Bone marrow (tissue), 2 donors: ENCODE results near the gene ZPR1.
A peak's percentile ranks its signal among the peaks of the same experiment; 100 is the strongest.
"Not testable (repeated sequence)": the region's sequence is repeated elsewhere in the genome, so short reads cannot be mapped to it uniquely, and the experiment has no call there.

ENCODE experiments used
- DNase-seq, 2 donors: peaks; one replicate each; lab custom pipeline; 2025; lab: John Stamatoyannopoulos, UW

ZPR1 gene, protein sequence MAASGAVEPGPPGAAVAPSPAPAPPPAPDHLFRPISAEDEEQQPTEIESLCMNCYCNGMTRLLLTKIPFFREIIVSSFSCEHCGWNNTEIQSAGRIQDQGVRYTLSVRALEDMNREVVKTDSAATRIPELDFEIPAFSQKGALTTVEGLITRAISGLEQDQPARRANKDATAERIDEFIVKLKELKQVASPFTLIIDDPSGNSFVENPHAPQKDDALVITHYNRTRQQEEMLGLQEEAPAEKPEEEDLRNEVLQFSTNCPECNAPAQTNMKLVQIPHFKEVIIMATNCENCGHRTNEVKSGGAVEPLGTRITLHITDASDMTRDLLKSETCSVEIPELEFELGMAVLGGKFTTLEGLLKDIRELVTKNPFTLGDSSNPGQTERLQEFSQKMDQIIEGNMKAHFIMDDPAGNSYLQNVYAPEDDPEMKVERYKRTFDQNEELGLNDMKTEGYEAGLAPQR

DNA sequence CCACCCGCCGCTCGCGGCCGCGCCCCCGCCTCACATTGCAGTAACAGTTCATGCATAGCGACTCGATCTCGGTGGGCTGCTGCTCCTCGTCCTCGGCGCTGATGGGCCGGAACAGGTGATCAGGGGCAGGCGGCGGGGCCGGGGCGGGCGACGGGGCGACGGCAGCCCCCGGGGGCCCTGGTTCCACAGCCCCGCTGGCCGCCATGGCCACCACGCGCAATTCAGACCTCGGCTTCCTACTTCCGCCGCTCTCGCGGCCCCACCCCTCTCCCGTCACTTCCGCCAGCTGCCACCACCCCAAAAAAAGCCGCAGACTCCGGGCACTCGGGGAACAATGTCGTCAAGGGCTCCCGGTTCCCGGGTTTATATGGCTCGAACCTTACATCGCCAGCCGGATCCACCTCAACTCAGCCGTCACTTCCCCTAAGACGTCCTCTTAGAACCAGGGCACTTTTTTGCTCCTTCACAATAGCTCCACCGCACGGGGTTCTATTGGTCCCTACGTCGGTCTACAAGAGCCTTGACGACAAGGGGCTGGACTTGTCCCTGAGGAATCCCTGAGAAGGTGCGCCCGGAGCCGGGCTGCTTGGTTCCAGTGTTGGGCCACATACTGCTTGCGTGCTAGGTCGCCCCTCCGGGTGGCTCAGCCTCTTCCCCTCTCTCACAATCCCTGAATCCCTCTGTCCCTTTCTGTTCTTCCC lies at the start of gene ZPR1:
TSS of gene ZPR1 (minus strand) at position 238 of the 701 bp plus-strand sequence. CDS start at position 205, 33 bp downstream.
- DNase-seq = peak; percentile 73 to 83

DNA sequence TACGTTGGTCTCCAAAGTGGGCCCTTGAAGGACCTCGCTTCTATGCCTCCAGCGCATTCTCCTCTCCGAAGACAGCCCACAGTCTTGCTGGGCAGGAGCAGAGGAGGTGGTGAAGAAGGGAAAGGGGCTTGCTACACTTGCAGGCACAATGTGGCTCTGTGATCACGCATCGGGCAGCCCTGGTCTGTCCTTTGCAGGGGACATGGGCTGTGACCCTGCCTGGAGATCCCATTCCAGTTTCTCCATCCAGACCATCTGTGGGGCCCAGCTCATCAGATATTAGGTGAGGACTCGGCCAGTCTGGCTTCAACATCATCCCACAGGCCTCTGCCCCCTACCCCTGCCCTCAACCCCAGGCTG lies 48.8 kb upstream of the ZPR1 start:
- no peak for DNase-seq

DNA sequence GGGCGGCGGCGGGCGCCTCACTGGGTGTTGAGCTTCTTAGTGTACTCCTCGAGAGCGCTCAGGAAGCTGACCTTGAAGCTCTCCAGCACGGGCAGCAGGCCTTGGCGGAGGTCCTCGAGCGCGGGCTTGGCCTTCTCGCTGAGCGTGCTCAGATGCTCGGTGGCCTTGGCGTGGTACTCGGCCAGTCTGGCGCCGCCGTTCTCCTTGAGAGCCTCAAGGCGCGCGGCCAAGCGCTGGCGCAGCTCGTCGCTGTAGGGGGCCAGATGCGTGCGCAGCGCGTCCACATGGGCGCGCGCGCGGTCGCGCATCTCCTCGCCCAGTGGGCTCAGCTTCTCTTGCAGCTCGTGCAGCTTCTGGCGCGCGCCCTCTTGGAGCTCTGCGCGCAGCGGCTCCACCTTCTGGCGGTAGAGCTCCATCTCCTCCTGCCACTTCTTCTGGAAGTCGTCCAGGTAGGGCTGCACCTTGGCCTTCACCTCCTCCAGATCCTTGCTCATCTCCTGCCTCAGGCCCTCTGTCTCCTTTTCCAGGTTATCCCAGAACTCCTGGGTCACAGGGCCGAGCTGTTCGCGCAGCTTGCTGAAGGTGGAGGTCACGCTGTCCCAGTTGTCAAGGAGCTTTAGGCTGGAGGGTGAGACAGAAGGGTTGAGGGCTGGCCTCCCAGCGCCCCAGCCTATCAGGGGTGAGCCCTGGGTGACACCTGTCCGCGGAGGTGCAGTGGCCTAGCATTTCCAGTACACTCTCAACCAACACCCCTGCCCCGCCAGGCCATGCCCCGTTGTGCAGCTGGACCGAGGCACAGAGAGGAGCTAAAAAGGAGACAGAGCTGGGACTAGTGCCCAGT lies 48.2 kb upstream of the ZPR1 start:
- peak; percentile 70 to 73 for DNase-seq

DNA sequence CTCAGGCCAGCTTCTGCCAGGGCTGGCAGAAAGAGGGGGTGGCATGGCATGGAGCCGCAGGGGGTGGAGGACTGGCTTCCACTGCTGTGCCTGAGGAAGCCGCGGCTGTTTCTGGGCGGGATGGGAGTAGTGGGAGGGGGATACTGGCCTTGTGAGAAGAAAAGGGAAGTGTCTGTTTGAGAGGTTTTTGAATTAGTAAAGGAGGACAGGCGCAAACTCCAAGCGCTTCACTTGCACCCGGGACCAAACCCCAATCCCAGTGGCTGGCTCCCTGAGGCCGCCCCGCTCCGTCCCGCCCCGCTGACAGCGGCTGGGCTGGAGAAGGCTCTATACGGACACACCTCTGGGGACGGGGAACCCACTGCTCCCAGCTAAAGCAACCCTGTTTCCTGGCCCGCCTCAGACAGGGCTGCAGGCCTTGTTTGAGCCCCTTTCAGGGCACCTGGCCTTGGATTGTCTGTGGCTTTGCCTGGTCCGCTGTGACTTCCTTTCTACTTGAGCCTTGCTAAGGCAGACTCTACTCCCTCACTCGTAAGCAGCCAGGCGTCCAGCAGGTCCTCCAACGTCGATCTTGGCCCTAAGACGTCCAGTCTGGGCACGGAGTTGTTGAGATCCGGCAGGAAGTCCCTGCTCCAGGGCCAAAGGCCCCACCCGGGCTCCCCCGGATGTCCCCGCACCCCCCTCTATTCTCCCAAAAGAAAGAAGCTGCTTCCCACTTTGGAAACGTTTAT lies 47.4 kb upstream of the ZPR1 start:
- peak; percentile 55 to 76 for DNase-seq

DNA sequence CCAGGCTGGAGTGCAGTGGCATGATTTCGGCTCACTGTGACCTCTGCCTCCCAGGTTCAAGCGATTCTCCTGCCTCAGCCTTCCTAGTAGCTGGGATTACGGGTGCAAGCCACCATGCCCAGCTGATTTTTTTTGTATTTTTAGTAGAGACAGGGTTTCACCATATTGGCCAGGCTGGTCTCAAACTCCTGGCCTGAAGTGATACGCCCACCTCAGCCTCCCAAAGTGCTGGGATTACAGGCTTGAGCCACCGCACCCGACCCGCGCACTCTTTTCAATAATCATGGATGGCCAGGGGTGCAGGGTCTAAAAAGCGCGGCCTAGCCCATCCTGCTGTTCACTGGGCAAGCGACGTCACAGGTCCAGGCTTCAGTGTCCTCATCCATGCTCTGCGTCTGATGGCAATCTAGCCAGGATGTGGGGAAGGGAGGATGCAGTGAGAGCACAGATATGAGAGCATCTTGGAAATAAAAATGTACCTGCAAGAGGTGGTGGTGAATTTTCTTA lies 46.8 kb upstream of the ZPR1 start:
- DNase-seq = not testable (repeated sequence)

DNA sequence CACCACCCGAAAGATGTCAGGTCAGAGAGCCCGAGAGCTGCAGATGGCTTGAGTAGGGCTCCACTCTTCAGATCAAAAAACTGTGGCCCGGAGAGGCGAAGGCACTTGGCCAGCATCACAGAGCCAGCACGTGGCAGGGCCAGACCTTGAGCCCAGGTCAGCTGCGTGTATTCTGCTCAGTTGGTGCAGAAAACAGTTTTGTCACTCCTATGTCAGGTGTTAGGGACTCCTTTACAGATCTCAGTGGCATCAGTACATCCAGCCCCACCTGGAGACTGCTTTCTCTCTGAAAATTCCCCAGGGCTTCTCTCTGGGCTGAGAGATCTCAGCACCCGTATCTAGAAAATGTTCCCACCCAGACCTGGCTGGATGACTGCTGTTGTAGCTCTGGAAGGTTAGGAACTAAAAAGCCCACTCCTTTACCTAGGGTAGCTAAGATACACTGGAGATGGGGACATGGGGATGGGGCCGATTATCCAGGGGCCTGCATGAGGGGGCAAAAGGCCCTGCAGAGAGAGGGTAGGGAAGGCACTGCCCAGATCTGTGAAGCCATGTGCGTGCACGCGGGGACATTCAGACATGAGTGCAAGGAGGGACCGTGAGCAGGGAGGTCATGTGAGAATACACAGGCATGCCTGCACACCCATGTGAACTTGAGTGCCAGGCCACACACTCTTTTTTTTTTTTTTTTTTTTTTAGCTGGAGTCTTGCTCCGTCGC lies 46.2 kb upstream of the ZPR1 start:
- DNase-seq = no peak

DNA sequence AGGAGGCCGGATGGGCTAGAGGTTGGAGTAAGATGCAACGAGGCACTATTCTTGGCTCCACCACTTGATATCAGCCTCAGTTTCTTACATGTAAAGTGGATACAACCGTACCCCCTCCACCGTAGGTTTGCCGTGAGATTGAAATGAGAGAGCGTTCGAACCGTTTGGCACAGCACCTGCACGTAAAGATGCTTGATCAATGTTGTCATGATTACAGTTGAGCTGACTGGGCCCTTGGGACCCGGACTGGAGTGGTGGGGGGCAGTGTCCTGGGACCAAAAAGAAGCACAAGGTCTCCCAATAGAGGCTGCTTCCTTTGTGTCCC lies 45.6 kb upstream of the ZPR1 start:
- DNase-seq = no peak

DNA sequence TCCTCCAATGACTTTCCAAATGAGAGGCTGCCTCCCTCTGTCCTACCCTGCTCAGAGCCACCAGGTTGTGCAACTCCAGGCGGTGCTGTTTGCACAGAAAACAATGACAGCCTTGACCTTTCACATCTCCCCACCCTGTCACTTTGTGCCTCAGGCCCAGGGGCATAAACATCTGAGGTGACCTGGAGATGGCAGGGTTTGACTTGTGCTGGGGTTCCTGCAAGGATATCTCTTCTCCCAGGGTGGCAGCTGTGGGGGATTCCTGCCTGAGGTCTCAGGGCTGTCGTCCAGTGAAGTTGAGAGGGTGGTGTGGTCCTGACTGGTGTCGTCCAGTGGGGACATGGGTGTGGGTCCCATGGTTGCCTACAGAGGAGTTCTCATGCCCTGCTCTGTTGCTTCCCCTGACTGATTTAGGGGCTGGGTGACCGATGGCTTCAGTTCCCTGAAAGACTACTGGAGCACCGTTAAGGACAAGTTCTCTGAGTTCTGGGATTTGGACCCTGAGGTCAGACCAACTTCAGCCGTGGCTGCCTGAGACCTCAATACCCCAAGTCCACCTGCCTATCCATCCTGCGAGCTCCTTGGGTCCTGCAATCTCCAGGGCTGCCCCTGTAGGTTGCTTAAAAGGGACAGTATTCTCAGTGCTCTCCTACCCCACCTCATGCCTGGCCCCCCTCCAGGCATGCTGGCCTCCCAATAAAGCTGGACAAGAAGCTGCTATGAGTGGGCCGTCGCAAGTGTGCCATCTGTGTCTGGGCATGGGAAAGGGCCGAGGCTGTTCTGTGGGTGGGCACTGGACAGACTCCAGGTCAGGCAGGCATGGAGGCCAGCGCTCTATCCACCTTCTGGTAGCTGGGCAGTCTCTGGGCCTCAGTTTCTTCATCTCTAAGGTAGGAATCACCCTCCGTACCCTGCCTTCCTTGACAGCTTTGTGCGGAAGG lies 44.8 kb upstream of the ZPR1 start:
- DNase-seq = no peak

DNA sequence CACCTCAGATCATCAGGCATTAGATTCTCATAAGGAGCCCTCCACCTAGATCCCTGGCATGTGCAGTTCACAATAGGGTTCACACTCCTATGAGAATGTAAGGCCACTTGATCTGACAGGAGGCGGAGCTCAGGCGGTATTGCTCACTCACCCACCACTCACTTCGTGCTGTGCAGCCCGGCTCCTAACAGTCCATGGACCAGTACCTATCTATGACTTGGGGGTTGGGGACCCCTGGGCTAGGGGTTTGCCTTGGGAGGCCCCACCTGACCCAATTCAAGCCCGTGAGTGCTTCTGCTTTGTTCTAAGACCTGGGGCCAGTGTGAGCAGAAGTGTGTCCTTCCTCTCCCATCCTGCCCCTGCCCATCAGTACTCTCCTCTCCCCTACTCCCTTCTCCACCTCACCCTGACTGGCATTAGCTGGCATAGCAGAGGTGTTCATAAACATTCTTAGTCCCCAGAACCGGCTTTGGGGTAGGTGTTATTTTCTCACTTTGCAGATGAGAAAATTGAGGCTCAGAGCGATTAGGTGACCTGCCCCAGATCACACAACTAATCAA lies 44.0 kb upstream of the ZPR1 start:
- no peak for DNase-seq

DNA sequence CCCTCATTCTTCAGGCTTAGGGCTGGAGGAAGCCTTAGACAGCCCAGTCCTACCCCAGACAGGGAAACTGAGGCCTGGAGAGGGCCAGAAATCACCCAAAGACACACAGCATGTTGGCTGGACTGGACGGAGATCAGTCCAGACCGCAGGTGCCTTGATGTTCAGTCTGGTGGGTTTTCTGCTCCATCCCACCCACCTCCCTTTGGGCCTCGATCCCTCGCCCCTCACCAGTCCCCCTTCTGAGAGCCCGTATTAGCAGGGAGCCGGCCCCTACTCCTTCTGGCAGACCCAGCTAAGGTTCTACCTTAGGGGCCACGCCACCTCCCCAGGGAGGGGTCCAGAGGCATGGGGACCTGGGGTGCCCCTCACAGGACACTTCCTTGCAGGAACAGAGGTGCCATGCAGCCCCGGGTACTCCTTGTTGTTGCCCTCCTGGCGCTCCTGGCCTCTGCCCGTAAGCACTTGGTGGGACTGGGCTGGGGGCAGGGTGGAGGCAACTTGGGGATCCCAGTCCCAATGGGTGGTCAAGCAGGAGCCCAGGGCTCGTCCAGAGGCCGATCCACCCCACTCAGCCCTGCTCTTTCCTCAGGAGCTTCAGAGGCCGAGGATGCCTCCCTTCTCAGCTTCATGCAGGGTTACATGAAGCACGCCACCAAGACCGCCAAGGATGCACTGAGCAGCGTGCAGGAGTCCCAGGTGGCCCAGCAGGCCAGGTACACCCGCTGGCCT lies 42.5 kb upstream of the ZPR1 start:
- no peak for DNase-seq

DNA sequence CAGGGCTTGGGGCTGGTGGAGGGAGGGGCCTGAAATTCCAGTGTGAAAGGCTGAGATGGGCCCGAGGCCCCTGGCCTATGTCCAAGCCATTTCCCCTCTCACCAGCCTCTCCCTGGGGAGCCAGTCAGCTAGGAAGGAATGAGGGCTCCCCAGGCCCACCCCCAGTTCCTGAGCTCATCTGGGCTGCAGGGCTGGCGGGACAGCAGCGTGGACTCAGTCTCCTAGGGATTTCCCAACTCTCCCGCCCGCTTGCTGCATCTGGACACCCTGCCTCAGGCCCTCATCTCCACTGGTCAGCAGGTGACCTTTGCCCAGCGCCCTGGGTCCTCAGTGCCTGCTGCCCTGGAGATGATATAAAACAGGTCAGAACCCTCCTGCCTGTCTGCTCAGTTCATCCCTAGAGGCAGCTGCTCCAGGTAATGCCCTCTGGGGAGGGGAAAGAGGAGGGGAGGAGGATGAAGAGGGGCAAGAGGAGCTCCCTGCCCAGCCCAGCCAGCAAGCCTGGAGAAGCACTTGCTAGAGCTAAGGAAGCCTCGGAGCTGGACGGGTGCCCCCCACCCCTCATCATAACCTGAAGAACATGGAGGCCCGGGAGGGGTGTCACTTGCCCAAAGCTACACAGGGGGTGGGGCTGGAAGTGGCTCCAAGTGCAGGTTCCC lies 41.8 kb upstream of the ZPR1 start, which contains the start of gene APOC3:
TSS of gene APOC3 (plus strand) at position 383 of the 659 bp plus-strand sequence. CDS start 676 bp downstream, outside the sequence.
- no peak for DNase-seq

DNA sequence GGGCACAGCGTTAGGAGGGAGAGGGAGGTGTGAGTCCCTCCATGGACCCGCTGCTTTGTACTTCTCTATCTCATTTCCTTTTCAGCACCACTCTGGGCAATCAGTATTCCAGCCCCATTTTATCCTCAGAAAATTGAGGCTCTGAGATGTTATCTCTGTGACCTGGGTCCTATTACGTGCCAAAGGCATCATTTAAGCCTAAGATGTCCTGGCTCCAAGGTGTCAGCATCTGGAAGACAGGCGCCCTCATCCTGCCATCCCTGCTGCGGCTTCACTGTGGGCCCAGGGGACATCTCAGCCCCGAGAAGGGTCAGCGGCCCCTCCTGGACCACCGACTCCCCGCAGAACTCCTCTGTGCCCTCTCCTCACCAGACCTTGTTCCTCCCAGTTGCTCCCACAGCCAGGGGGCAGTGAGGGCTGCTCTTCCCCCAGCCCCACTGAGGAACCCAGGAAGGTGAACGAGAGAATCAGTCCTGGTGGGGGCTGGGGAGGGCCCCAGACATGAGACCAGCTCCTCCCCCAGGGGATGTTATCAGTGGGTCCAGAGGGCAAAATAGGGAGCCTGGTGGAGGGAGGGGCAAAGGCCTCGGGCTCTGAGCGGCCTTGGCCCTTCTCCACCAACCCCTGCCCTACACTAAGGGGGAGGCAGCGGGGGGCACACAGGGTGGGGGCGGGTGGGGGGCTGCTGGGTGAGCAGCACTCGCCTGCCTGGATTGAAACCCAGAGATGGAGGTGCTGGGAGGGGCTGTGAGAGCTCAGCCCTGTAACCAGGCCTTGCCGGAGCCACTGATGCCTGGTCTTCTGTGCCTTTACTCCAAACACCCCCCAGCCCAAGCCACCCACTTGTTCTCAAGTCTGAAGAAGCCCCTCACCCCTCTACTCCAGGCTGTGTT lies 41.1 kb upstream of the ZPR1 start:
- no peak for DNase-seq

DNA sequence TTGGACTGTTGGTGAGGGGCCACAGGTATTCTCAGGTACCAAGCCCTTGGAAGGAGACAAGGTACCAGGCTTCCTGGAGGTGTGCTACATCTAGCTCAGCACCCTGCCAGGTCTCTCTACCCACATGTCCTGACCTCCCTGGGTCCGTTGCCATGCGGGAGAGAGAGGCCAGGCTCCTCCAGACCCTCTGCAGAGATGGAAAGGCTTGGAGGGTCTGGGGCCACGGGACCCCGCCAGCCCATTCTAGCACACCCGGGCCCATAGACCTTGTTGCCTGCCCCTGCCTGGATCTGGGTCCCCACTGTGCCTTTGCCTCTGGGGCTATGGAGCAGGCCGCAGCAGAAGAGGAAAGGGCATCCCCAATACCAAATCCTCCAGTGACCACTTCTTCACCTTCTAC lies 39.6 kb upstream of the ZPR1 start:
- DNase-seq = no peak

DNA sequence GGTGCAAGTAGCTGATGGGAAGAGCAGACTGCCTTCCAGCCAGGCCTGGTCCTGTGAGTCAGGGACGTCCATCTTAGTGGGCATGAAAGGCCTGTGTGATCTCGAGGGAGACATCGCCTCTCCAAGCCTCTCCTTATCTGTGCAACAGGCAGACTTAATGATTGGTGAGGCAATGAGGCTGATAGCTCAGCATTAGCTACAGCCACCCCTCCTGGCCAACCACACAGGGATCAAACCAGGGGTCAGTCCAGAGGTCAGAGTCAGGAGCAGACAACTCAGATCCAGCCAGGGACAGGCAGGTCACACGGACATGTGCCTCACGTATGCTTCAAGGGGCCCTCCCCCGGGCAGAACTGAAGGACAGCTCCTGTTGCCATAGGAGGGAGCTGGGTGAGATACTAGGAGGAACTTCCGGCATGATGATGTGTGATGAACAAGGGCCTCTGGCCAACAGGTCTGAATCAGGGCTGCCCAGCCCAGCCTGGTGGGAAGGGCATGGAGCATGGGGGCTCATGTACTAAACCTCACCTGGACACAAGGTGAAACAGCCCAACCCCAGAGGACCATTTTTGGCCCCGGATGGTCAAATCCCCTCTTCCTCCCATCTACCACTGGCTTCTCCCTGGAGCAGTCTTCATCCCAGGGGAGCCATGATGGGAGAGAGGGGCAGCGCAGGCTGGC lies 39.1 kb upstream of the ZPR1 start:
- no peak for DNase-seq

DNA sequence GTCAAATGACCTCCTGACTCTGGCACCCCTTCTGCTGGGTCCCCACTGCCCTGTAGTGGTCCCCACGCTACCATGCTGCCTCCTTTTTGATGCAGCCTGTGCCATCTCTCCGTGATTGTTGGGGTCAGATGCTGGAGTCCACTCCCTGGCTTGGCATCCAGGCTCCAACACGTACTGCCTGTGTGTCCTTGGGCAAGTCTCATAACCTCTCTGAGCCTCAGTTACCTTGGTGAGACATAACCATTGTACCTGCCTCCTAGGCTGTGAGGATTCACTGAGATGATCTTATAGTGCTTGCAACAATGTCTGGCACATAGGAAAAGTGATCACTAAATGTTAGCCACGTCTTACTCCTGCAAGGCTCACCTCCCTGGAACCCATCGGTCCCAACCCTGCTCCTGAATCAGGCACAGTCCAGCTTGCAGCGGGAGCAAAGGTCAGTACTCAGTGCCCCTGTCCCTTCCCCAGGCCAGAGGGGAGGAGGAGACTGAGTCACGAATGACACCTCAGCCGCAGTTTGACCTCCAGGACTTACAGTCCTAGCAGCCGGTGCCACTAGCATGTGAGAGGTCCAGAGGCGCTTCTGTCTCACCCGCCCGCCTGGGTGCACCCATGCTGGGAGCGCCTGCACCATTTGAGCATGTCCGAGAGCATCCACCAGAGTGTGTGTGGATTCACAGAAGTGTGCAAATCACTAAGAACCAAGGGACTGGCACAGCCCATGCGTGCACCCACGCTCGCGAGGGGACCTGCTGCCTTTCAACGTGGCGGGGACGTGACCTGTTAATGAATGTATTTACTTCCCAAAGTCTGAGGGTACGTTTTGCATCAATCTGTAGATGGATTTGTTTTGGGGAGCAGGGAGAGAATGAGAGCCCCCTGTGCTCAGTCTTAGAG lies 38.3 kb upstream of the ZPR1 start:
- DNase-seq = no peak

DNA sequence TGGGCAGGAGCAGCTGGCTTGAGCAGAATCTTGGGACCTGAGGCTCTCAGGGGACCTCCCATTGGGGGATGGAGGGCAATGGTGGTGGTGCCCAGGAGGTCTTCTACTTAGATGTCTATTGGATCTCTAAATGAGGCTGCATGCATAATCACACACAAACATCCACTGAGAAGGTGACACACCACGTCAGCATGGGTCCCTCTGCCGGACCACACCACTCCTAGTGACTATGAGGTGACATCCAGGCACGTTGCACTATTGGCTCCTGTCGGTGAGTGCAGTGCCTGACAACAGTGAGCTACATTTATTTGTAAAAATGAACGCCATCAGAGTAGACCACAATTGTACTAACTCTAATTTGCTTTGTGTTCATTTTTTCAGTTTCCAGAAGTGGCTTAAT lies 37.6 kb upstream of the ZPR1 start:
- no peak for DNase-seq
